H1 (cell line): Measurements from ENCODE around the gene PAQR5. TPM values are rescaled to one million over a fixed set of nuclear protein-coding genes. Genes with fewer than 3 reads are reported as not detected.

Experiments used
- CTCF ChIA-PET: fragments of 300-600 bp; sonication (Branson Sonifier 250); formaldehyde crosslinking; loops from one replicate; lab custom pipeline; 2021; ENCODE audit not compliant: partially characterized antibody; lab: Charles Lee
- POLR2A ChIA-PET: fragments of 300-600 bp; sonication (Branson Sonifier 250); formaldehyde crosslinking; loops from one replicate; lab custom pipeline; 2021; ENCODE audit warnings: inconsistent platforms; ENCODE audit not compliant: partially characterized antibody; lab: Charles Lee
- DNase-seq, 2 experiments: peaks; one replicate each; pipeline versions ENCODE4 v3.0.0 to v3.0.0-alpha.2; 2010 to 2022; ENCODE audit warnings: low spot score in 2 of 2, low read depth in 1 of 2, mixed read lengths in 1 of 2
- FAIRE-seq: peaks from 2 replicates; lab custom pipeline; 2011; peaks lifted over from hg19 to GRCh38; lab: Jason Lieb, UNC
- H2AFZ ChIP-seq: 2 replicates; pipeline ENCODE4 v1.8.1; 2012; ENCODE audit warnings: low read length, inconsistent platforms
- H2AK5ac ChIP-seq: 2 replicates; pipeline ENCODE4 v1.6.1; 2013; ENCODE audit warnings: low read depth, low read length
- H2BK120ac ChIP-seq: replicated peaks from 2 replicates; pipeline ENCODE3; 2013; ENCODE audit warnings: low read depth, low read length, inconsistent platforms
- H2BK12ac ChIP-seq: 2 replicates; pipeline ENCODE4 v1.6.1; 2013; ENCODE audit warnings: low read depth, low read length
- H2BK15ac ChIP-seq: 2 replicates; pipeline ENCODE4 v1.6.1; 2013; ENCODE audit warnings: low read length
- H2BK20ac ChIP-seq: 2 replicates; pipeline ENCODE4 v1.6.1; 2013; ENCODE audit warnings: low read length
- H2BK5ac ChIP-seq: 2 replicates; pipeline ENCODE4 v1.6.1; 2013; ENCODE audit warnings: low read depth, low read length
- H3K14ac ChIP-seq: 2 replicates; pipeline ENCODE4 v1.6.1; 2013; ENCODE audit warnings: inconsistent platforms; ENCODE audit not compliant: insufficient read length
- H3K18ac ChIP-seq: 2 replicates; pipeline ENCODE4 v1.6.1; 2013; ENCODE audit warnings: low read length; ENCODE audit errors: extremely low read depth
- H3K23ac ChIP-seq: 2 replicates; pipeline ENCODE4 v1.6.1; 2013; ENCODE audit warnings: inconsistent platforms; ENCODE audit not compliant: insufficient read length
- H3K23me2 ChIP-seq: 2 replicates; pipeline ENCODE4 v1.6.1; 2013; ENCODE audit warnings: low read depth, low read length
- H3K27ac ChIP-seq: 2 replicates; pipeline ENCODE4 v1.6.1; 2011; ENCODE audit warnings: low read depth, low read length, inconsistent platforms
- H3K27me3 ChIP-seq, 4 experiments: replicated peaks in 1 of 4; 1 replicate in 1 of 4; 2 replicates in 3 of 4; pipeline versions ENCODE4 v1.6.1 to v1.8.1; 2011 to 2013; ENCODE audit warnings: low read length in 3 of 4, mild to moderate bottlenecking in 3 of 4, inconsistent platforms in 2 of 4, mixed read lengths in 2 of 4, moderate library complexity in 1 of 4; ENCODE audit not compliant: control insufficient read depth in 3 of 4, insufficient read depth in 3 of 4; ENCODE audit errors: extremely low read depth in 1 of 4
- H3K36me3 ChIP-seq, 4 experiments: 2 replicates each; pipeline versions ENCODE4 v1.6.1 to v1.8.1; 2011 to 2013; ENCODE audit warnings: mild to moderate bottlenecking in 4 of 4, low read length in 3 of 4, moderate library complexity in 2 of 4, control low read depth in 1 of 4, inconsistent platforms in 1 of 4; ENCODE audit not compliant: insufficient read depth in 4 of 4, control insufficient read depth in 2 of 4
- H3K4ac ChIP-seq: replicated peaks from 2 replicates; pipeline ENCODE3; 2013; ENCODE audit warnings: low read length, low read depth, mixed read lengths, inconsistent platforms; ENCODE audit not compliant: insufficient read length
- H3K4me1 ChIP-seq, 4 experiments: replicated peaks in 1 of 4; 1 replicate in 1 of 4; 2 replicates in 3 of 4; pipeline versions ENCODE4 v1.6.1 to v1.8.1; 2011 to 2013; ENCODE audit warnings: low read length in 3 of 4, inconsistent platforms in 2 of 4, mixed read lengths in 1 of 4; ENCODE audit not compliant: insufficient read depth in 4 of 4, control insufficient read depth in 3 of 4
- H3K4me2 ChIP-seq, 2 experiments: 2 replicates each; pipeline versions ENCODE4 v1.6.1 to v1.8.1; 2011 to 2013; ENCODE audit warnings: low read depth in 2 of 2, low read length in 2 of 2, control low read depth in 1 of 2, inconsistent platforms in 1 of 2, mild to moderate bottlenecking in 1 of 2; ENCODE audit not compliant: insufficient read depth in 1 of 2
- H3K4me3 ChIP-seq, 4 experiments: fragments of 200-600, 300-600 bp in 1 of 4; sonication (generic), shearing (Covaris generic), sonication (Bioruptor Twin) in 1 of 4; 2 replicates each; pipeline versions ENCODE4 v1.5.1 to v1.8.1; 2011 to 2016; ENCODE audit warnings: low read length in 4 of 4, low read depth in 3 of 4, control low read depth in 2 of 4, inconsistent platforms in 2 of 4, mild to moderate bottlenecking in 2 of 4, mixed read lengths in 1 of 4, moderate library complexity in 1 of 4; ENCODE audit not compliant: insufficient read depth in 2 of 4; ENCODE audit errors: extremely low read depth in 1 of 4
- H3K56ac ChIP-seq: replicated peaks from 2 replicates; pipeline ENCODE3; 2013; ENCODE audit warnings: low read depth, mild to moderate bottlenecking, mixed read lengths, low read length, inconsistent platforms; ENCODE audit not compliant: insufficient read length
- H3K79me1 ChIP-seq: 2 replicates; pipeline ENCODE4 v1.6.1; 2013; ENCODE audit warnings: low read depth, low read length, control low read depth
- H3K79me2 ChIP-seq, 2 experiments: 2 replicates each; pipeline versions ENCODE4 v1.6.1 to v1.8.1; 2012 to 2013; ENCODE audit warnings: low read length in 2 of 2, mild to moderate bottlenecking in 2 of 2, inconsistent platforms in 1 of 2; ENCODE audit not compliant: insufficient read depth in 2 of 2, control insufficient read depth in 1 of 2
- H3K9ac ChIP-seq, 4 experiments: replicated peaks in 1 of 4; 1 replicate in 1 of 4; 2 replicates in 3 of 4; pipeline versions ENCODE4 v1.6.1 to v1.8.1; 2011 to 2013; ENCODE audit warnings: low read depth in 3 of 4, low read length in 3 of 4, control low read depth in 2 of 4, mild to moderate bottlenecking in 2 of 4, moderate library complexity in 2 of 4, inconsistent platforms in 1 of 4; ENCODE audit errors: extremely low read depth in 1 of 4
- H3K9me3 ChIP-seq, 2 experiments: 2 replicates each; pipeline versions ENCODE4 v1.6.1 to v1.8.1; 2012 to 2013; ENCODE audit warnings: mild to moderate bottlenecking in 2 of 2, moderate library complexity in 2 of 2, control low read depth in 1 of 2, inconsistent platforms in 1 of 2, low read depth in 1 of 2, low read length in 1 of 2, mixed read lengths in 1 of 2; ENCODE audit not compliant: insufficient read depth in 2 of 2
- H4K20me1 ChIP-seq, 2 experiments: replicated peaks in 1 of 2; 2 replicates each; pipeline versions ENCODE3 to v1.8.1; 2011 to 2013; ENCODE audit warnings: inconsistent platforms in 2 of 2, low read length in 2 of 2, mild to moderate bottlenecking in 1 of 2; ENCODE audit not compliant: insufficient read depth in 2 of 2, control insufficient read depth in 1 of 2
- H4K5ac ChIP-seq: 2 replicates; pipeline ENCODE4 v1.6.1; 2013; ENCODE audit warnings: low read length, low read depth, mixed read lengths, inconsistent platforms; ENCODE audit not compliant: insufficient read length
- H4K8ac ChIP-seq: 2 replicates; pipeline ENCODE4 v1.8.0; 2013; ENCODE audit warnings: mild to moderate bottlenecking, moderate library complexity, low read length, inconsistent platforms; ENCODE audit not compliant: insufficient read depth; ENCODE audit errors: extremely low read depth
- H4K91ac ChIP-seq: replicated peaks from 2 replicates; pipeline ENCODE3; 2013; ENCODE audit warnings: low read length, mixed read lengths, inconsistent platforms; ENCODE audit not compliant: insufficient read length
- CEBPB ChIP-seq: IDR thresholded peaks from 2 replicates; pipeline ENCODE4 v1.6.1; 2012; ENCODE audit warnings: low read depth, low read length
- CHD2 ChIP-seq: IDR thresholded peaks from 2 replicates; pipeline ENCODE4 v1.6.1; 2012; ENCODE audit warnings: low read length, improper control_type of control experiment
- EP300 ChIP-seq, 2 experiments: IDR thresholded peaks; 1 replicate in 1 of 2; 2 replicates in 1 of 2; pipeline ENCODE4 v1.6.1; 2011 to 2012; ENCODE audit warnings: low read depth in 2 of 2, low read length in 2 of 2, mild to moderate bottlenecking in 2 of 2, borderline replicate concordance in 1 of 2, inconsistent platforms in 1 of 2, moderate library complexity in 1 of 2
- HDAC6 ChIP-seq: IDR thresholded peaks from one replicate; pipeline ENCODE4 v1.7.1; 2012; ENCODE audit warnings: low read depth, mild to moderate bottlenecking, inconsistent platforms, low read length, moderate library complexity
- KDM1A ChIP-seq: fragments of 200-600, 300-600 bp; sonication (generic); IDR thresholded peaks from 2 replicates; pipeline ENCODE4 v1.7.1; 2016; ENCODE audit warnings: mild to moderate bottlenecking, low read length, borderline replicate concordance
- NANOG ChIP-seq: IDR thresholded peaks from 2 replicates; pipeline ENCODE4 v1.6.1; 2011; ENCODE audit warnings: low read length, low read depth, mild to moderate bottlenecking, inconsistent platforms; ENCODE audit not compliant: insufficient read depth, poor library complexity, severe bottlenecking
- POLR2A ChIP-seq, 2 experiments: IDR thresholded peaks; 1 replicate in 1 of 2; 2 replicates in 1 of 2; pipeline ENCODE4 v1.6.1; 2011; ENCODE audit warnings: low read depth in 2 of 2, low read length in 2 of 2, mild to moderate bottlenecking in 2 of 2; ENCODE audit errors: control extremely low read depth in 1 of 2
- SIRT6 ChIP-seq: IDR thresholded peaks from one replicate; pipeline ENCODE4 v1.7.1; 2012; ENCODE audit warnings: low read length, inconsistent platforms
- SIX5 ChIP-seq: IDR thresholded peaks from 2 replicates; pipeline ENCODE4 v1.6.1; 2011; ENCODE audit warnings: mild to moderate bottlenecking, low read depth, low read length
- SP2 ChIP-seq: IDR thresholded peaks from 2 replicates; pipeline ENCODE4 v1.6.1; 2012; ENCODE audit warnings: mild to moderate bottlenecking, low read length, inconsistent platforms
- SRF ChIP-seq: IDR thresholded peaks from 2 replicates; pipeline ENCODE4 v1.6.1; 2011; ENCODE audit warnings: mild to moderate bottlenecking, low read depth, low read length, moderate library complexity
- SUZ12 ChIP-seq: fragments of 200-600 bp; sonication (generic); IDR thresholded peaks from 2 replicates; pipeline ENCODE4 v1.6.1; 2012; ENCODE audit warnings: mild to moderate bottlenecking, inconsistent platforms, low read length, moderate library complexity, mixed read lengths
- TBP ChIP-seq: IDR thresholded peaks from 2 replicates; pipeline ENCODE4 v1.6.1; 2011; ENCODE audit warnings: low read depth, low read length, improper control_type of control experiment
- WGBS, 2 experiments: shearing (Covaris generic) in 1 of 2; methylation state at CpG; one replicate each; pipeline versions ENCODE4 v1.1.6 to v1.1.7; 2013 to 2015; ENCODE audit warnings: low lambda C conversion rate in 2 of 2, mixed read lengths in 2 of 2, inconsistent platforms in 1 of 2, low coverage in 1 of 2, missing lambda C conversion rate in 1 of 2; ENCODE audit not compliant: insufficient replicate concordance in 2 of 2, insufficient coverage in 1 of 2, insufficient read length in 1 of 2; ENCODE audit errors: extremely low coverage in 1 of 2, missing lambda C conversion rate in 1 of 2; 5-methylcytosine and 5-hydroxymethylcytosine counted together
- polyA plus RNA-seq, 7 experiments: library from polyadenylated mRNA; depleted of rRNA in 3 of 7; stranded (reverse) in 5 of 7; unstranded in 2 of 7; fragments of >200 nt in 5 of 7; fragments of 200-250 nt in 2 of 7; gene quantifications; 1 replicate in 5 of 7; 2 replicates in 1 of 7; 4 replicates in 1 of 7; pipeline versions ENCODE4 v1.2.1 to v1.2.3, GENCODE V29; 2011 to 2013; ENCODE audit warnings: missing spikeins in 2 of 7, mixed read lengths in 2 of 7
- total RNA-seq: library from RNA; stranded (reverse); fragmentation: NEBNext Ultra II Directional; extraction: Animal tissue kit (Norgen Biotek cat#: 25700); gene quantifications from 2 replicates; pipeline ENCODE4 v1.2.1, GENCODE V29; 2021
- TF ChIP-seq, protein P1 (sequence below): IDR thresholded peaks from 2 replicates; pipeline ENCODE4 v1.6.1; 2012; ENCODE audit warnings: inconsistent platforms

PAQR5 gene
- total and polyA plus RNA-seq, 2 of the 8 experiments (the other 6 are each of a cell fraction or from before 2014, with no cell fraction given): 8.7 to 18.1 TPM

DNA sequence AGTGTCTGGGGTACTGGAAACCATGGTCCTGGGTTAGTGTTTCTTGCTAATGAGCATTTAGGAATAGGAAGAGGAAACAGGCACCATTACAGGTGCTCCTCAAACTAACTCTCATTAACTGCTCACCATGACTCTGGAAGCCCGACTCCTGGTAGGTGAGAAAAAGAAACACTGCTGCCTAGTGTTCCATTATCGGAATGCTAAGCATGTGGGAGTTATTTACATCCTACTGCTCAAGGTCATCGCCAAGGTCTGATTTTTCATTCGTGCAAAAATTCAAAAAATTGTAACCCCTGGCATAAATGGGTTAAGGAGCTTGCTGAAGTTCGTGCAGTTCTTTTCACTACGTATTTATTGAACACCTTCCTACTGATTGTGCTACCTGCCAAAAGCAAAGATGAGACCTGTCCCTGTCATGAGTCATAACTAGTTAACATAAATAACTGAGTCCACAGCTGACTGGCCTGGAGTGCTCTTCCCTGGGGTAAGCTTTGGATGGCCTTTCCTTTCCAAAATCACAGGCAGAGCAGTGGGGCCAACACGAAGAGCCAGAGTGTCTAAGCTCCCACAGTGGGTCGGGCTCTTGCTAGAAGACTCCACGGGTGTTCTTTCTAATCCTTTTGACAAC, 22.7 kb upstream of the PAQR5 start:
- peak in 1 of 2 experiments; percentile 33 for DNase-seq
- H3K4me1 ChIP-seq: peaks cover 2 to 12% (median 5%) of the 10 kb centered on the region in 4 experiments; a peak in 5 of 7 replicates
- H3K27ac ChIP-seq: no peak overlapping the region
- no peak overlapping the region for H4K91ac ChIP-seq
- ChIA-PET CTCF (interaction anchor here (0.6 to 4.5 kb wide), 9 partner anchors 10 to 571 kb away, joined by 3 to 25 read pairs (median 4); no protein-coding TSS in a partner anchor), POLR2A (no interaction called here)
- H3K27me3 ChIP-seq: no peaks in the 10 kb centered on the region
- H2BK12ac ChIP-seq: no peak overlapping the region
- no peak overlapping the region for H3K4me3 ChIP-seq
- H3K4me2 ChIP-seq: no peak overlapping the region
- H3K36me3 ChIP-seq: no peaks in the 10 kb centered on the region
- no peak overlapping the region for H2AFZ ChIP-seq
- 88% methylated on average over 9 of the region's 9 CpGs; no CpG with 5 or more reads in 1 of the 2 experiments for WGBS, 2 experiments
- H3K4ac ChIP-seq: no peak overlapping the region
- H3K9ac ChIP-seq: no peak overlapping the region
- no peak overlapping the region for H2AK5ac ChIP-seq
- H2BK15ac ChIP-seq: no peak overlapping the region
- no peaks in the 10 kb centered on the region; the same call in 1 of the 2 replicates for H3K23me2 ChIP-seq
- H2BK120ac ChIP-seq: no peak overlapping the region
- no peak overlapping the region for H2BK20ac ChIP-seq
- no peak overlapping the region for H4K5ac ChIP-seq
- no peak overlapping the region for H3K18ac ChIP-seq
- no peaks in the 10 kb centered on the region for H3K79me1 ChIP-seq
- no peak overlapping the region for H3K14ac ChIP-seq
- no peak overlapping the region for H2BK5ac ChIP-seq
- no peaks in the 10 kb centered on the region for H3K79me2 ChIP-seq
- no peak overlapping the region for H3K23ac ChIP-seq
- no peak overlapping the region for H4K8ac ChIP-seq
- H3K9me3 ChIP-seq: no peaks in the 10 kb centered on the region
- no peak for FAIRE-seq
- H4K20me1 ChIP-seq: peaks cover 0 to 2% of the 10 kb centered on the region in 2 experiments
- no peak overlapping the region for H3K56ac ChIP-seq
- TF ChIP-seq EP300 (IDR thresholded peaks at IDR 0.05; ENCODE audit: borderline replicate concordance in 1 of 2, low read depth in 2 of 2, low read length in 2 of 2) (no peak), SRF (no peak), TBP (no peak), HDAC6 (no peak), CHD2 (no peak), SUZ12 (no peak), SP2 (no peak), SIRT6 (no peak), CEBPB (no peak), SIX5 (no peak), KDM1A (no peak), NANOG (no peak), POLR2A (IDR thresholded peaks at IDR 0.05; ENCODE audit: control extremely low read depth in 1 of 2, low read depth in 2 of 2, low read length in 2 of 2) (no peak)
- TF ChIP-seq, protein P1, sequence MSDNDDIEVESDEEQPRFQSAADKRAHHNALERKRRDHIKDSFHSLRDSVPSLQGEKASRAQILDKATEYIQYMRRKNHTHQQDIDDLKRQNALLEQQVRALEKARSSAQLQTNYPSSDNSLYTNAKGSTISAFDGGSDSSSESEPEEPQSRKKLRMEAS: no peak
